Retinal pigment epithelial cell (primary cell): Measurements from ENCODE around the gene IRF3.
"Not testable (repeated sequence)": the region's sequence is repeated elsewhere in the genome, so short reads cannot be mapped to it uniquely, and the experiment has no call there.

Source experiments
- DNase-seq: peaks from one replicate; pipeline ENCODE4 v3.0.0-alpha.2; 2010; ENCODE audit warnings: low read depth
- H3K4me3 ChIP-seq: 2 replicates; pipeline ENCODE4 v1.5.1; 2011; ENCODE audit warnings: mild to moderate bottlenecking, low read length, control low read depth, moderate library complexity
- TF ChIP-seq, protein P1 (sequence below): conservative IDR thresholded peaks from 2 replicates; pipeline ENCODE4 v1.5.1; 2011; ENCODE audit warnings: low read depth, low read length, control low read depth, inconsistent platforms

Gene IRF3

DNA sequence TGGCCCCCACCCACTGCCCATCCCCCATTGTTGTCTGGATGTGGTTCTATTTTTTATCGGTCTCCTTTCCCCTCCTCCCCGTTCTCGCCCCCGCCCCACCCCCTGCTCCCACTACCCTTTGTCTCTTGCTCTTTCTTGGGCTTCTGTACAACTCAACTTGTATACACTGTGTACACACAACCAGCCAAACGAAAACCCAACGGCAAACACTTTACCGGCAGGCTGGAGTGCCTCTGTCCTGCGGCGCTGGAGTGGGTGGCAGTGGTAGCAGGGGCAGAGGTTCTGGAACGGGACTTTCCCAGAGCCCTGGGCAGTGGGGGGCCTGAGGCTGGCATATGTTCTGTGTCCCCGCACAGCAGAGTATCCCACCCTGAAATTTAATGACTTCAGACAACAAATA, 39.4 kb downstream of the IRF3 start:
- H3K4me3 ChIP-seq: no peak overlapping the region
- DNase-seq: no peak
- TF ChIP-seq, protein P1, sequence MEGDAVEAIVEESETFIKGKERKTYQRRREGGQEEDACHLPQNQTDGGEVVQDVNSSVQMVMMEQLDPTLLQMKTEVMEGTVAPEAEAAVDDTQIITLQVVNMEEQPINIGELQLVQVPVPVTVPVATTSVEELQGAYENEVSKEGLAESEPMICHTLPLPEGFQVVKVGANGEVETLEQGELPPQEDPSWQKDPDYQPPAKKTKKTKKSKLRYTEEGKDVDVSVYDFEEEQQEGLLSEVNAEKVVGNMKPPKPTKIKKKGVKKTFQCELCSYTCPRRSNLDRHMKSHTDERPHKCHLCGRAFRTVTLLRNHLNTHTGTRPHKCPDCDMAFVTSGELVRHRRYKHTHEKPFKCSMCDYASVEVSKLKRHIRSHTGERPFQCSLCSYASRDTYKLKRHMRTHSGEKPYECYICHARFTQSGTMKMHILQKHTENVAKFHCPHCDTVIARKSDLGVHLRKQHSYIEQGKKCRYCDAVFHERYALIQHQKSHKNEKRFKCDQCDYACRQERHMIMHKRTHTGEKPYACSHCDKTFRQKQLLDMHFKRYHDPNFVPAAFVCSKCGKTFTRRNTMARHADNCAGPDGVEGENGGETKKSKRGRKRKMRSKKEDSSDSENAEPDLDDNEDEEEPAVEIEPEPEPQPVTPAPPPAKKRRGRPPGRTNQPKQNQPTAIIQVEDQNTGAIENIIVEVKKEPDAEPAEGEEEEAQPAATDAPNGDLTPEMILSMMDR: no peak

DNA sequence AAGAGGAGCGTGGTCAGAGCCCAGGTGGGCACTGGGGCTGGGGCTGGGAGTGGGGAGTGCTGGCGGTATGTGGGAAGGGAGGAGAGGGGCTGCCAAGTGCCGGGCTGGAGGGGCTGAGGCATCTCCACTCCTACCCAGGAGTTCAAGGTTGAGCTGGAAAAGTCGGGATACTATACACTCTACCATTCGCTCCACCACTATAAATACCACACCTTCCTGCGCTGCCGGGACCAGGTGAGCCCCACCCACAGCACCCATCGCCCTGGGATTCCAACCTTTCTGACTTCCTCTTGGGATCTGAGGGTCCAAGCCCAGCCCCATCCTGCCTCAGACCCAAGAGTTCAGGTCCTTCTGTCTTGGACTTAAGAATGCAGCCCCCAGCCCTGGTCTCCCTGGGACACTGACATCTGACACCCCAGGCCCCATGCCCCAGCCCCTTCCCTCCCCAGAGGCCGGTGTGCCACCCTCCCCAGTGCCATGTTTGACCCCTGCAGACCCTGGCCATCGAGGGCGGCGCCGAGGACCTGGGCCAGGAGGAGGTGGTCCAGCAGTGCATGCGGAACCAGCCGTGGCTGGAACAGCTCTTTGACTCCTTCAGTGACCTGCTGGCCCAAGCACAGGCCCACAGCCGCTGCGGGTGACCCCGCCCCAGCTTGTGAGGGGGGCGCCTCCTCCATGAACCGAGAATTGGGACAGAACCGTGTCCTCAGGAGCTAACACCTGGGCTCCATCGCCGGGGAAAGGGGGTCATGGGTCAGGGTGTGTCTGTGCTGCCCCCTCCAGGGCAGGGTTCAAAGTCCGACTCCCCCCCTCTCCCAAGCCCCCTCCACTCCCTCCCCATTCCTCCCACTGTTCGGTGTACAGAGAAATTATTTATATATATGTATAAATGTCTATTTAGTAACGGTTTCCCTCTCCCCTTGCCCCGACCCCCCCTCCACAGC, 40.4 kb downstream of the IRF3 start:
- no peak overlapping the region for H3K4me3 ChIP-seq
- TF ChIP-seq, protein P1: no peak
- no peak for DNase-seq

DNA sequence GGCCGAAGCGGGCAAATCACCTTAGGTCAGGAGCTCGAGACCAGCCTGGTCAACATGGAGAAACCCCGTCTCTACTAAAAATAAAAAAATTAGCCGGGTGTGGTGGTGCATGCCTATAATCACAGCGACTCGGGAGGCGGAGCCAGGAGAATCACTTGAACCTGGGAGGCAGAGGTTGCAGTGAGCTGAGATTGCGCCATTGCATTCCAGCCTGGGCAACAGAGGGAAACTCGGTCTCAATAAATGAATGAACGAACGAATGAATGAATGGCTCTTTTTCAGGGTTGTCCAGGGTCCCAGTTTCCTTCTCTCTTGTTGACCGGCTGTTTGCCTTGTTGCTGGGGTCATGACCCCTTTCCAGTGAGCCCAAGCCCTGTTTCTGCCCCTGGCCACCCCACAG, 47.8 kb downstream of the IRF3 start:
- not testable (repeated sequence) for H3K4me3 ChIP-seq, DNase-seq

DNA sequence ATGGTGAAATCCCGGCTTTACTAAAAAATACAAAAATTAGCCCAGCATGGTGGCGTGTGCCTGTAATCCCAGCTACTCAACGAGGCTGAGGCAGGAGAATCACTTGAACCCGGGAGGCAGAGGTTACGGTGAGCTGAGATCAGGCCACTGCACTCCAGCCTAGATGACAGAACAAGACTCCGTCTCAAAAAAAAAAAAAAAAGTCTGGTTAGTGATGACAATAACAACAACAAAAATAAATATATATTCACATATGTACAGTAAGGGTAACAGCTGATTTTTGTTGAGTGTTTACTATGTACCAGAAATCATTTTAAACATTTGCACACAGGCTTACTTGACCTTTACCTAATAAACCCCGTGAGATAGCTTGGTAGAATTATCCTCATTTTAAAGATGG, 48.7 kb downstream of the IRF3 start:
- no peak for DNase-seq
- no peak overlapping the region for H3K4me3 ChIP-seq
- TF ChIP-seq, protein P1: no peak

DNA sequence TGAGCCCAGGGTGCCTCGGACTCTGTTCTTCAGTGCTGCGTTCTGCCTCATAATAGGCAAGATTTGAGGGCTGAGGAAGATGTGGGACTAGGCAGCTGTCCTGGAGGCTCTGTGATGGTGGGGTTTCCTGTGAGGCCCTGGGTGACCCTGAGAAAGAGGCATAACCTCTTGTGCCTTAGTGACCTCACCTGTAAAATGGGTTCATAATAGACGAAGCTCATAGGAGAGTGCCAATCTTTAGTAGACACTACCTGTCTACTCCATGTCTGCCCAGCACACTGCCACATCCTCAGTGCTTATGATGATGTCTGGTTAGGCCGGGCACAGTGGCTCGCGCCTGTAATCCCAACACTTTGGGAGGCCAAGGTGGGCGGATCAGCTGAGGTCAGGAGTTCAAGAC, 49.1 kb downstream of the IRF3 start:
- DNase-seq: no peak
- H3K4me3 ChIP-seq: no peak overlapping the region
- TF ChIP-seq, protein P1: no peak

DNA sequence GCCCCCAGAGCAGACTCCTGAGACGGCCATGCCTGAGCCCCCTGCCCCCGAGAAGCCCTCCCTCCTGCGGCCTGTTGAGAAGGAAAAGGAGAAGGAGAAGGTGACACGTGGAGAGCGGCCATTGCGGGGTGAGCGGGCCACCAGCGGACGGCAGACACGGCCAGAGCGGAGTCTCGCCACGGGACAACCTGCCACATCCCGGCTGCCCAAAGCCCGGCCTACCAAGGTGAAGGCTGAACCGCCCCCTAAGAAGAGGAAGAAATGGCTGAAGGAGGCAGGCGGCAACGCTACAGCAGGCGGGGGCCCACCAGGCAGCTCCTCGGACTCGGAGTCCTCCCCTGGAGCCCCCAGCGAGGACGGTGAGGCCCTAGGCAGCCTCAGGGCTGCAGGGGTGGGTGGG, 49.8 kb downstream of the IRF3 start:
- TF ChIP-seq, protein P1: no peak
- H3K4me3 ChIP-seq: no peak overlapping the region
- DNase-seq: no peak

DNA sequence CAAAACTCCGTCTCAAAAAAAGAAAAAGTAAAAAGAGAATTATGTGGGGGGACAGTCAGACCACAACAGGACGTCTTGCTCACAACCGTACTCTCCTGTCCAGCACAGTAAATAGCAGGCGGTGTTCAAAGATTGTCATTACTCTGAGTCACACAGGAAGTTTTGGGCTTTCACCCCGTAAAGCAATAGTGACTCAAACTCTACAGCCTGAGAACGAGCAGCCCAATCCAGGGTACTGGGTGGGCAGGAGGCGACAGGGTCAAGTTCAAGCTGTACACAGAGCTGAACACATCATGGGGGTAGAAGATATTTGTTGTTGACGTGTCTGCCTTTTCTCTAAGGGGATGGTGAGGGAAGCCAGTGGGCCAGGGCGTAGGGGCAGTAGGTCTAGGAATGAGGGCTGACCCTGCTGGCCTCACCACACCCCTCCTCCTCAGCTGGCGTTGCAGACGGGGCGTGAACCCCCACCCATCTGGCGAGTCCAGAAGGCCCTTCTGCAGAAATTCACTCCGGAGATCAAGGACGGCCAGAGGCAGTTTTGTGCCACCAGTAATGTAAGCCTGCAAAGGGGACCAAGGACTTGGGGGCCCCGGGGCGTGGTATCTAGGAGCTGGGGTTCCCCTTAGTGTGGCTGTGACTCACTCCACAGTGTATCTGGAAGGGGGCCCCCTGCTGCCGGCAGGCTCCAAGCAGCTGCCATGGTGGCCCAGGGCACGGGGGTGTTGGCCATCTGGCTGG, 51.4 kb downstream of the IRF3 start:
- no peak overlapping the region for H3K4me3 ChIP-seq
- TF ChIP-seq, protein P1: peak; percentile 37
- DNase-seq: peak; percentile 38
